NT2/D1 (cell line): ENCODE results near the gene METTL25.

Source experiments
- SUZ12 ChIP-seq: IDR thresholded peaks from 2 replicates; pipeline ENCODE4 v1.6.1; 2011; ENCODE audit not compliant: insufficient read length, insufficient read depth; ENCODE audit errors: extremely low read depth
- YY1 ChIP-seq: IDR thresholded peaks from 2 replicates; pipeline ENCODE4 v1.6.1; 2011; ENCODE audit not compliant: insufficient read length, insufficient read depth
- ZNF274 ChIP-seq: IDR thresholded peaks from 2 replicates; pipeline ENCODE4 v1.6.1; 2011; ENCODE audit warnings: mild to moderate bottlenecking, low read depth, low read length

DNA sequence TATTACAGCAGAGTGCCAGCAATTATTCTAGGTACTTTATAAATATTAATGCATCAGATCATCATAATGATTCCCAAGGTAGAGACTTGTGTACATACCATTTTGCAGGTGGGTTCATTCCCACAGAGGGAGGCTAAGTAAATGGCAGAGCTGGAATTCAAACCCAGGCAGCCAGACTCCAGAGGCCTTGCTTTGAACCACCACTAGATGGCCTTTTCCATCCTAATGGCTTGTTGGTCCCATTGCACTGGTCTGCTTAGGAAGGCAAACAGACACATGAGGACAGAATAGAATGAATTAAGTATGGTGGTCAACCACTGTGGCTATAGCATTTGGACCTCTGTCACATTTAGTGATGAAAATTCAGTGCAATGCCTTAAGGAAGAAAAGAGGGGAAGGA lies 158.7 kb downstream of the METTL25 start:
- TF ChIP-seq SUZ12 = no peak
- TF ChIP-seq ZNF274 = no peak
- TF ChIP-seq YY1 = no peak
